SHP77 (cell line): ENCODE results near the gene STXBP4.

Source experiments
- DNase-seq, 2 experiments: peaks; one replicate each; lab custom pipeline; 2025; lab: John Stamatoyannopoulos, UW

Gene STXBP4

DNA sequence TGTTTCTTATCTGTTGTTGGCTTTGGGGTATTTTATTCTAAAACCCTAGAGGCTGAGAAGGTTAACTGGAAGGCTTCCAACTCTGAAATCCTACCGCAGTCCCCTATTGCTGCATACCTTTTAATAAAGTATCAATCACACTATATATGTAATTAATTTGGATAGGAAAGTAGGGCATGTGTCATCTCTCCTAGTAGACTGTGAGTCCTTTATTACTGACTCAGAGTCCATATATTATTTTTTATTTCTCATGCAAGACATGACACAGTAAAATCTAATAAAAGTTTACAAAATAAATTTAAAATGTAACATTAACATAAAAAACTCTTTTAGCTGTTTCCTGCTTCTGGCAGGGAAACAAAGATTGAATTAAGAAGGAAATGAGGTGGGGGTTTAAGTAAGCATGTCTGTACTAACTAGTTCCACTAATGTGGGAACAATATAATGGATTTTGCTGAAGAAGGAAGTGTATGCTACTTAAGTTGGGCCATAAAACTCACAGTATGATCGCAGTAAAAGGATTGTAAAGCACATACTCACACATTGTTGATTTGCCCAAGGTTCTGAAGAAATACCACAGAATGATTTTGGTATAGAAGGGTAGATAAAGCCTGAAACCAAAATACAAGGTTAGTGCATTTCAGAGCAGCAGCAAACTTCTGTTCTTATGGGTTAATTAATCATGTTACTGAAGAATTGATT is 198.6 kb downstream of the STXBP4 start:
- no peak for DNase-seq

DNA sequence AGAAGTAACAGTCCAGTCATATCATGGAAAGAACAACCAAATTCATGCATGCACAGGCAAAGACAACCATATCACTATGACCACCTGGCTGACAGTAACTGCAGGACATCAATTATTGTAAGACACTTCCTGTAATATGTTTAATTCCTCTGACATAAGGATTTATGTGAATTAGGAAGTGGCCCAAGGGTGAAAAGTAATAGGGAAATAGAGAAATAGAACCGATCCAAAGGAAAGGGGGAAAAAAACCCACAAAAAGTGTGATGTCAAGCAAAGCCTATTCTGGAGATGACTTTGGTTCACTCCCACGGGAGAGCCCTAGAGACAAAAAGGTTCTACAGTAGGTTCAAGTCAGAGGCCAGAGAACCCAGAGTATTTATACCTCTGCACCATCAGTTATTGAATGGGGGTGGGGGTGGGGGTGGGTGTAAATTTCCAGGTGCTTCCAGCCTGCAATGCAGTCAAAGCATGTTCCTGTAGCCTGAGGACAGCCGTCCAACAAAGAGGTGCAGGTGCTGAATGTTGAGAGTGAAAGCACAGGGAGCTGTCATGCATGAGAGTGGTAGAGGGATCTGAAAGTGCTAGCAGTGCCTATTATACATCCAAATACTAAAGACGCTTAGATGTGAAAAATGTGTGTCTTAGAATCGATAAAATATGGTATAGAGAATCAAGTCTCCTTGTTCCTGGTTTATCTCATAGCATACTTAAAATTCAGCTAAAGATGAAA is 200.6 kb downstream of the STXBP4 start:
- peak; percentile 14 to 72 for DNase-seq

DNA sequence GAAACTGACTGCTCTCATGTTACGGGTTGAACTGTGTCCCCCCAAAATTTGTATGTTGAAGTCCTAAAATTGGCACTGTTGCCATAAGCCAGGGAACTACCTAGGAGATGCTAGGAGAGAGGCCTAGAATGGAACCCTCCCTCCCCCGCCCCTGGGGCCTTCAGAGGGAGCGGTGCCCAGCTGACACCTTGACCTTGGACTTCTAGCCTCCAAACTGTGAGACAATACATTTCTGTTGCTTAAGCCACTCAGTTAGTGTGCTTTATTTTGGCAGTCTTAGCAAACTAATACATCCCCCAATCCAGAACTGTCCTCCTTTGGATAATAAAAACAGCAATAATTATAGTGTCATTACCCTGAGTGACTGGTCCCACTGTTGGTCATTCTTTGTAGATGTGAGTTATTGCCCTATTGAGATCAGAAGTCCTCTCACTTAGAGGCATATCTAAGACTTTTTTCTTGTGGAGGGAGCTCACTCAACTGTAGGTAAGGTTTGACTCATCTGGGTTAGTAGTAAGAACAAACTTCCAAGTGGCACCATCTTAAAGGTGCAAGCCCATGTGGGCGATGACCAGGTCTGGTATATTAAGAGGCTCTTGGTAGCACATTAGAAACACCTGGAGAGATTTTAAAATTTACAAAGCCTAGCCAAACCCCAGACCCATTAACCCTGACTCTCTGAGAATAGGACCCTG is 203.2 kb downstream of the STXBP4 start:
- no peak for DNase-seq

DNA sequence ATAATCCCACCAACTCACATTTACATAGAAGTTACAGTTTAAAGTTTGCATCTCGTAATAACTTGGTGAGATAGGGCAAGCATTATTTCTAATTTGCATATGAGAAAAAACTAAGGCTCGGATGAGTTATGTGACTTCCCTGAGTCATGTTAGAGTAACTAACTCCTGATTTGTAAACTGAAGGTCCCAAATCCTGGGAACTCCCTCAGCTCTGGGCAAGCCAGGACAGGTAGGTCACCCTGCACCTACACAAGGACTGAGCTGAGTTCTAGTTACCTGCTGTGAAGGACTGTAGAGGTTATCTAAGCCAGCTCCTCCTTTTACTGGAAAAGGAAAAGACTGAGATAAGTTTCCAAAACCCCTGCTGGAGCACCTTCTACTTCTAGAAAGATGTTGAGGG is 204.0 kb downstream of the STXBP4 start:
- DNase-seq: no peak

DNA sequence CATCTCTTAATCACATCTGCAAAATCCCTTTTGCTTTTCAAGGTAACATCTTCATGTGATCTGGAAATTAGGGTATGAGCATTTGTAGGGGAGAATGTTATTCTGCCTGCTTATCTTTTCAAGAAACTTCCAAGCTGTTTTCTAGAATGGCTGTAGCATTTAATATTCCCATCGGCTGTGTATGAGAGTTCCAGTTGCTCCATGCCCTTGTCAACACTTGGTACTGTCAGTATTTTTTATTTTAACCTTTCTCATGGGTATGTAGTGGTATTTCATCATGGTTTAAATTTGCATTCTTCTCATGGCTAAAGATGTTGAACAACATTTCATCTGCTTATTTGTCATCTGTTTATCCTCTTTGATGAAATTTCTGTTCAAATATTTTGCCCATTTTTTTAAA is 205.6 kb downstream of the STXBP4 start:
- DNase-seq: no peak

DNA sequence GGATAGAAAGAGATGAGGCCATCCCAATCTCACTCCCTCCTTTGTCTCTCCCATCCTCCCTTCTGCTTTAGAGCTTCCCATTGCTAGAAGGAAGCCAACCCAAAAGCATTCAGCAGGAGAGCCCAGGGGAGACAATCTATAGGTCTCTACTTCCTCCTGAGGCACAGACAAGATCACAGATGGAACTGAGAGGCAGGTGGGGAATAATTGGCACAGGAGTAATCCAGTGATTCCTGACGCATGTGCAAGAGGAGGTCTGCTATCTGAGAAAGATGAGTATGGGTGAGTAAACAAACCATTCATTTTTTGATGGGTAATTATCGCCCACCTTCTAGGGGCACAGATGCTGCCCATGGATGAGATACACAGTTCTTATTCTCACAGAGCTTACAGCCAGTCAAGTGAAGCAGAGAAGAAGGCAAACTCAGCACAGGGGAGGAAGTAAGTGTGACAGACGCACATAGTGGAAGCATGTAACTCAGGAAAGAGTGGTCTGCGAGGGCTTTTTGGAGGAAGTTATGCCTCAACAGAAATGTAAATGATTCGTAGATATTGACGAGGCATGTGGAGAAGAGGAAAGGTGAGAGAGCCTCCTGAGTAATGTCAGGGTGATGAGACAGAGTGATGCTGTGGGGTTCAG is 207.3 kb downstream of the STXBP4 start:
- peak; percentile 49 to 56 for DNase-seq

GRCh38 chr17:55177159-55177854 is 208.7 kb downstream of the STXBP4 start:
- DNase-seq: peak; percentile 23 to 33

- no peak for DNase-seq
These were observed 209.3 kb downstream of the STXBP4 start for GRCh38 chr17:55177855-55178217.

DNA sequence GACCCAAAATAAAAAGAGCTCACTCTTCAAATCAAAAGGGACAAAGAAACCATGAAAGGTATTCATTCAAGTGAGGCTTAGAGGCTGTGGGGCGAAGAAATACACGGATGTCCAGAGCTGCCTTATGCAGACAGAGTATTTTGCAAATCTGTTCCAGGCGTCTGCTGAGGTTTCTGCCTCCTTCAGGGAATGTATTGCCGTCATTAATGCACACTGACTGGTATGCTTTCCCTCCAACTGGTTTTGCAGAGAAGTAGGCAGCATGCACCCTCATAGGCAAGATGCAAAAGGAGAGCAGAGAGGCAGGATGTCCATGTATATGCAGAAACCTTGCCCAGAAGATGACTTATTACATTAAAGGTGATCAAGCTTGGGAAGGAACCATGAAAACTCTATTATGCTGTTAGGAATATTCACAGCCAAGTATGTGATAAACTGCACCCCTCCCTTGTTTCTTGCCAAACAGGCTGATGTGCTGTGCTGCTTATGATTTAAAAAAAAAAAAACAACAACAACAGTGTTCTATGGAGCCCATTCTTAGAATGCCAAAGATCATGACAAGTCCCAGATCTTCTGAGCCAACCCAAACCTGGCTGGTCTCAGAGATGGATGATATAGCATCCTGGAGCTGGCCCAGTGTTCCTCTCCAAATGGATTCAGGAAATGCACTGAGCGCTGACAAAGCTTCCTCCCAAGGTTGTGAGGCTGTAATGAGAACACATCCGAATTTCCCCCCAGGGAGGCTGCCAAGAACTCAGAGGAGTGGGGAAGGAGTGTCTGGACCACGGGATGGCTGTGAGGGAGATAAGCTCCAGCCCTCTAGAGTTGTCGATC is 218.6 kb downstream of the STXBP4 start:
- no peak for DNase-seq

DNA sequence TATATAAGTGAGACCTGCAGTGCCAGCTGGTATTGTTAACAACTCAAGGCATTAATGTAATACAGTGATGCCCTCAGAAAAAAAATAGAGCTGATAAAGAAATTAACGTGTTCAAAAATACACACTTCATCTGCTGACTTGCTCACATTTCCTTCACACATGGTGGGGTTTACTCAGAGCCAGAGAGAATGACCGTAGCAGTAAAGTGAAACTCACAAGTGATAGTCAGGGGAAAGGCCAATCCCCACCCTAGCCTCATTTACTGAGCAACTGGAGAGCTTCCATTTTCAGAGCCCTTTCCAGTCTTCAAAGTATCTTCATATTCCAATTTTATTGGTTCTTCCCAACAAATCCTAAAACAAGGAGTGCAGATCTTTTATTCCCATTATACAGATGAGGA is 222.2 kb downstream of the STXBP4 start:
- no peak for DNase-seq

- DNase-seq: no peak
These were observed 230.3 kb downstream of the STXBP4 start for GRCh38 chr17:55198690-55199370.

GRCh38 chr17:55200904-55201303 is 232.3 kb downstream of the STXBP4 start:
- DNase-seq: no peak

DNA sequence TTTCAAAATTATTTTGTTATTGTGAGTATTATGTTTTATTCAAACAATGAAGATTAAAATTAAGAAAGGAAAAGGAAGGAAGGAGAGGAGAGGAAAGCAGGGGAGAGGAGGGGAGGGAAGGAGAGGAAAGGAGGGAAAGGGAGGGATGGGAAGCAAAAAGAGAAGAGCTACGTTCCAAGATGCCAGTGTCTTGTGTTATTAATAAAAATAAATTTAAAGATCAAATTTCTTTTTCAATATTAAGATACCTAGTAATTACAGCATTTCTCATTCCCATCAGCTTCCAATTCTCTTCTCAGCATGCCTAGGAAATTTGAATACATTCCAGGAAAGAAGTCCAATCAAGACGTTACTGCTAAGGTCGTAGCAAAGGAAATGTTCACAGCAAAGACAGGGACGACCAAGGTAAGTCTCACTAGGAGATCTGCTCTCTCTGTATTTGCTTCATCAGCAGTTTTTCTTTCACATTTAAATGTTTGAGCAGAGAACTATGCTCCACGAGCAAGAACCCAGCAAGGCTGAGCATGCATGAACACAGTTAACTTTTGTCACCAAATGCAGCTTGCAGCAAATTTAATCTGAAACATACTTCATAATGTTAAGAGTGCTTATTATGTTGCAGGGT is 232.9 kb downstream of the STXBP4 start:
- no peak for DNase-seq

DNA sequence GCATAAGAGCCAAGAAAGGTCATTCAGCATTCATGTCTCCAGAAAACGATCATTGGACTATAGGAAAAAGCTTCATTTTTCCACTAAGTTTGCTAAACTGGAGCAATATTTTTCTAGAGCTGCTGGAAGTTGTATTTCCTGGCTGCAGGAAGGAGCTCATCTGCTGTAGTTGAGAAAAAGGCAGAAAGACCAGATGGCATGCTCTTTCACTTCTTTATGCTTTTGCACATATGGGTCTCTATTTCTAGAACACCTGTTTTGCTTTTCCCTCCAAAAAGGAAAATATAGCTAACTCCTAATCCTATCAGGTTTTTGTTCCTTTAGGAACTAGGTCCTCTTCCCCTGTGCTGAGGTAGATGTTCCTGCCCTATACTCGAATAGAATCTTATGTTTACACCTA is 234.3 kb downstream of the STXBP4 start:
- no peak for DNase-seq

- no peak for DNase-seq
These were observed 239.7 kb downstream of the STXBP4 start for GRCh38 chr17:55208078-55208812.

GRCh38 chr17:55210292-55210691 is 241.7 kb downstream of the STXBP4 start:
- no peak for DNase-seq

DNA sequence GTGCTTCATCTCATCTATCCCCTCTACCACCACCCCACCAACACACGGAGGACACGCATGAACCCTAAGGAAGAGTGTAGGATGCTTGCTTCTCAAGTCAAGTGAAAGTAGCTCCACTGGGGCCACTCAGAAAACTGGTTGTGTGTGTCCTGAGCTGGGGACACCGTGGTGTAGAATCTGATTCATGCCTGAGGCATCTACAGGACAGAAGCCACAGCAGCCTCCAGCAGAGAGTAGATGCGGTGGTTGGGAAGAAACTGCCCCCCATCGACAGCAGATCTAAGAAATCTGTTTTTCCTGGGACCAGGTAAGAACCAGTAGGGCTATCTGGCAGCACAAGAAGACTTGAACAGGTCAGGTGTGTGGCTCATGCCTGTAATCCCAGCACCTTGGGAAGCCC is 244.3 kb downstream of the STXBP4 start:
- DNase-seq: no peak

GRCh38 chr17:55215711-55216110 is 247.1 kb downstream of the STXBP4 start:
- DNase-seq: no peak

DNA sequence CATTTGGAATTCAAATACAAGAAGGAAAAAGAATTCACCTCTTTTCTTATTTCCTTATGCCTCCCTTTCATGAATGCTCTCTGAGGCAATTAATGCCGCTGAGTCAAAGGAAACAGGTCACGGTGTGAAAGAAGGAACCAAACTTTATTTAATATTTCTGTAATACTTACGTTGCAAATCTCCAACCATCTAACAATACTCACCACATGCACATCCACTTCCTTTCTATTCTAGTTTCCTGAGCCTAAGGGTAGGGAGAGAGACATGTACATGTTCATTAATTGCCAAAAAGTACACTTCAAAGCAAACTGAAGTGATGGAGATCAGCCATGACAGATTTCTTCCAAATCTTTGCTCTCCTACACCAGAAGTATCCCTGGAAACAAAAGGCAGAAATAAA is 248.3 kb downstream of the STXBP4 start:
- no peak for DNase-seq
